Pons (tissue), 1 donor: ENCODE results near the gene DIS3L2.

Source experiments
- DNase-seq: peaks from one replicate; pipeline ENCODE4 v3.0.0-alpha.2; 2016; ENCODE audit warnings: low spot score

DIS3L2 gene

DNA sequence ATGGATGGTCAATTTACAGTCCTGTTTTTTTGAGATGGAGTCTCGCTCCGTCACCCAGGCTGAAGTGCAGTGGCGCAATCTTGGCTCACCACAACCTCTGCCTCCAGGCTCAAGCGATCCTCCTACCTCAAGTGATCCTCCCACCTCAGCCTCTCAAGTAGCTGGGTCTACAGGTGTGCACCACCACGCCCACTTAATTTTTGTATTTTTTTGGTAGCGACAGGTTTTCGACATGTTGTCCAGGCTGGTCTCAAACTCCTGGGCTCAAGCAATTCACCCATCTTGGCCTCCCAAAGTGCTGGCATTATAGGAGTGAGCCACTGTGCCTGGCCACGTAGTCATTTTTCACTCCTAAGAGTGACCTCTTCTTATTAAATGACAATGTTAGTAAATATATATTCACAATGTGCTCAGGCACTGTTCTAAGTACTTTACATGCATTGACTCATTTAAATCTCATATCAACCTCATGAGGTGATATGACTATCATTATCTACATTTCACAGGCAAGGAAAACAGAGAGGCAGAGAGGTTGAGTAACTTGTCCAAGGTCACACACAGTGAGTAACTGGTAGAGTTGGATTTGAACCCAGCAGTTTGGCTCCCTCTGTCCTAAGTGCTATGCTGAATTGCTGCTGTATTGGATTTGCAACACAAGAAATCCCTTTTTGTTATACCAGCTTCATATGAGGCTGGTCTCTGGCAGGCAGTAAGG lies 5.6 kb upstream of the DIS3L2 start:
- DNase-seq, result no peak

- DNase-seq, result no peak
Measured at GRCh38 chr2:231957913-231958763, 3.4 kb upstream of the DIS3L2 start.

DNA sequence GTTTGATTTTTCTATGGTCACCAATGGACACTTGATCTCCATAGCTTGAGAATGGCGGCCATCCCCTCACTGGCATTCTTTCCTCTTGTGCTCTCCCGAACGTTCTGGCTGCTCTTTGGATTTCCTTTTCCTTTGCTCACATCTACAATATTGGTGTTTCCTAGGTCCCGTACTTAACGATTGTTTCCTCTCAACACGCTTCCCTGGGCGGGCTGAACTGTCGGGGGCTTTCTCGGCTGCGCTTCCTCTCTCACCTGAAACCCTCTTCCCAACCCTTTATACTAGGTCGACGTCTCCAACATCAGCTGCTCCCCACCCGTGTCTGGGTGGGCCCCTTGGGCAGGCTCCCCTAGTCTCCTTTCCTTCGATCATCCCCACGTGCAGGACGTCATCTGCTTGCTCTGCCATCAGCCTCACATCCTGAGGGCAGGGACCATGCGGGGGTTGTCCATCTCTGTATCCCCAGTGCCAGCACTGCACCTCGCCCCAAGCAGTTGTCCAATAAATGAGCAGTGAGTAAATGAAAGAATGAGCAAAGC lies 634 bp upstream of the DIS3L2 start:
- DNase-seq, result no peak

DNA sequence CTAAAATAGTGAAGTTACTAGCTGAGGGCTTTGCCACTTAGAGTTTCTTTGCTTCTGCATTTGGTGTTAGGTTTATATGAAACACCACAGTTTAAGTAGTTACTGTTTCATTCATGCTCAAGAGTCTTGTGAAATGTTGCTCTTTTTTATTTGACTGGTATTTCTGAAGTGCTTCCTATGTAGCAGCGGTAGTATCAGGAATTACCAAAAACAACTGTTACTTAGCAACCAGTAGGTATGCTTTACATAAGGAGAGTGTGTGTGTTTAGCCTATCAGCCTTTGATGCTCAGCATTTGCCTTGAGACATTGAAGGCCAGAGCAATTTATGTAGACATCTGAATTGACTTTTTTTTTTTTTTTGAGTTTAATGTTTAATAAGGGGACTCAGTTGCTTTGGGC lies 3.6 kb downstream of the DIS3L2 start:
- no peak for DNase-seq

GRCh38 chr2:231966886-231967285 lies 5.4 kb downstream of the DIS3L2 start:
- DNase-seq, result no peak

GRCh38 chr2:231968820-231969219 lies 7.3 kb downstream of the DIS3L2 start:
- DNase-seq, result no peak

DNA sequence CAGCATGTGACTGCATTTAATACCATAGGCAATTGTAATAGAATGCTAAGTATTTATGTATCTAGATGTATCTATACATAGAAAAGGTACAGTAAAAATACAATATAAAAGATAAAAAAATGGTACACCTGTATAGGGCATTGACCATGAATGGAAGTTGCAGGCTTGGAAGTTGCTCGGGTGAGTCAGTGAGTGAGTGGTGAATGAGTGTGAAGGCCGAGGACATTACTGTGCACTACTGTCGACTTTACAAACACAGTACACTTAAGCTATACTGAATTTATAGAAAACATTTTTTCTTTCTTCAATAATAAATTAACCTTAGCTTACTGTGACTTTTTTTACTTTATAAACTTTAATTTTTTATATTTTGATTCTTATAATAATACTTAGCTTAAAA lies 8.9 kb downstream of the DIS3L2 start:
- no peak for DNase-seq

DNA sequence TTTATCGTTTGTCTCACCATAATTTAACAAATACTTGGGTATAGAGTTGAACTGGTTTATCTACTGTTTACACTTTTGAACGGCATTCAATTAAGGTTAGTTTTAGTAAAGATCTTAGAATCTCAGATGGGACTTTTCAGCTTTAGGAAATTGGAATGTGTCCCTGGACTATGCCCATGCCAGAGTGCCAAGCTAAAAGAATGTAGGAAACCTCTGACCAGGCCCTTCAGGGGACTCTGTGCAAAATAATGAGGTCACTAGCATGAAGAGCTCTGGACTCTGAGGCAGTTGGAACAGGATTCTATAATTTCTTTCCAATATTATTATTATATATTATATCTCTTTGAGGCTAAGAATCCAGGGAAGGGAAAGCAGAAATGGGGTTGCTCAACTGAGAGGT lies 13.5 kb downstream of the DIS3L2 start:
- DNase-seq, result no peak

DNA sequence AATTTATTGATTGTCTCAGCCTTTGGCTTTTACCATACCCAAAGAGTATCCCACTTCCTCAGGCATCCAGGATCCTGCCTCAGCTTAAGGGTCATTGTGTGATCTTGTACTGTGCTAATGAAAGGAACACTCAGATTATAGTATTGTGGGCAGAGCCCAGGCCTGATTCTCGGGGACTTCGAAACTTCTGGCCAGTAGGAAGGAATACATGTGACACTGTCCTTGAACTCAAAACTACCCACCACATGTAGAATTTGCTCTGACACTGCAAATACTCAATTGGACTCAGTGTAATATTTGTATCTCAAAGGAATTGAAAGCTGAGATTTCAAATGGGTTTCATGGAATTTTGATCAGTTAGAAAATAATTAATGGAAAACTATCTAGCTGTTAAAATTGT lies 15.9 kb downstream of the DIS3L2 start:
- no peak for DNase-seq

GRCh38 chr2:231984992-231985391 lies 23.5 kb downstream of the DIS3L2 start:
- no peak for DNase-seq

- no peak for DNase-seq
Measured at GRCh38 chr2:231985823-231986261, 24.3 kb downstream of the DIS3L2 start.

DNA sequence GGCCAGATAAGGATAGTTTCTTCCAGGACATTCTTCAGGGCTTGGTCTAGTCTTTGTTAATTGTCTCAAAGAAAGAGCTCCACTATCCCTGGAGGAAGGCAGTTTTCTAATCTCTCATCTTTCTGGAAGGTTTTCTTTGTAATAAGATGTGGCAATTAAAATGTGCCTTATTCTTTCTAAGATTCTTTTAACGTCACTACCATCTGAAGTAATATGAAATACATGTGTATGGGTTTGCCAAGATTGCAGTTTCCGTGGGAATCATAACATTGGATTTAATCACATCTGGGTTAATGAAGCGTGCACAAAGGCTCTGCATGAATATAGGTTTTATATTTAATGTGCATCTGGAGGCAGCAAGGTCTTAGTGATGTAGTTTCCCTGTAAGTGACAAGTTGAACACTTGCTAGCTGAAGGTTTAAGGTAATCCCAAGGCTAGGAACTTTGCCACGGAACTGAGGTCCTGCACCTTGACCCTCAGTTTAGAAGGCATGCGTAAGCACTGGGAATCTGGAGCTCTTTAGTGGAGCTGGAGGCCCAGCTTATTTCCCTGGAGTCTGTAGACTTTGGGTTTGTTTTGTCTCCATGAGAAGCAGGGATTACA lies 25.7 kb downstream of the DIS3L2 start:
- no peak for DNase-seq

GRCh38 chr2:231988179-231988866 lies 26.8 kb downstream of the DIS3L2 start:
- DNase-seq, result no peak

DNA sequence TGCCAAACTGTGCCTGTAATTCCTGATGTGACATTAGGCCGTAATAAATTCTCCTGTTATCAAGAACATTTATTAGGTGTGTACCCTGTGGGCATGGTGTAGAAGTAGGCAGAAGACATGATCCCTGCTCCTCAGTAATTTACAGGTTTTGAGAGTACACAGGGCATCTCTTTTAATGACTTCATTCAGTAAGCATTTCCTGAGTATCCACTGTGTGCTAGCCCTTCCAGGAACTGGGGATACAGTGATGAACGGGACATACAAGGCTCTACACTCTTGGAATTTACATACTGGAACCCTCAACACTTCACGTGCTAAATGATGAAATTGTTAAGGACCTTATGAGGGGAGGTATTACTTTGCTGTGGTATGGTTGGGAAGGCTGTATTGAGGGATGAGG lies 30.2 kb downstream of the DIS3L2 start:
- no peak for DNase-seq

- no peak for DNase-seq
Measured at GRCh38 chr2:231992888-231993287, 31.4 kb downstream of the DIS3L2 start.

DNA sequence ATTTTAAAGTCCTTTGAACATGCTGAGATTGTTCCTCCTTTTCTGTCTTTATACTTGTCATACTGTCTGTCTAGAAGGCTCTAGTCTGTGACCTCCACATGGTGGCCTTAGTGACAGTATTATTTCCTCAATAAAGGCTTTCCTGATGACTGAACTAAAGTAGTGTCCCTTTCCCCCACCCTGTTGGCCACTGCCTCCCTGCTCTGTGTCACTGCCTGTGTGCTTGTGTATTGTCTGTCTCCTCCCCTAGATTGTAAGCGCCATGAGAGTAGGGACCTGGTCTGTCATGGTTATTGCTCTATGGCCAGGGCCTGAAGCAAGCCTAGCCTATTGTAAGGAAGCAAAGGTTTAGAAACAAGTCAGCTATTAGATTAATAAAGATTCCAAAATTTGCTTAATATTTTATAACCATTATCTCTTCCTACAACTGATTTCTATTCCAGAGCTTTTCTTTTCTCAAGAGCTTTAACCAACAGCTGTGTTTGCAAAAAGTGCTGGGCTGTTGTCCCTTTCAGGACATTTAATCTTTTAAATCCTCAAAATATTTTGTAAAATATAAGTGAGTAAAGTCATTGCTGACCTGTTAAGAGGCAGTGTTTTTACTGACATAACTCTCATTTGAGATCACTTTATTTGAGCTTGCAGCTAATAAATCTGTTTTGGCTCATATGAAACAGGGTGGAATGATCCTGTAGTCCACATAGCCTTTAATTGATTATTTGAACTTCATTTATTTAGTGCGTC lies 35.5 kb downstream of the DIS3L2 start:
- no peak for DNase-seq

DNA sequence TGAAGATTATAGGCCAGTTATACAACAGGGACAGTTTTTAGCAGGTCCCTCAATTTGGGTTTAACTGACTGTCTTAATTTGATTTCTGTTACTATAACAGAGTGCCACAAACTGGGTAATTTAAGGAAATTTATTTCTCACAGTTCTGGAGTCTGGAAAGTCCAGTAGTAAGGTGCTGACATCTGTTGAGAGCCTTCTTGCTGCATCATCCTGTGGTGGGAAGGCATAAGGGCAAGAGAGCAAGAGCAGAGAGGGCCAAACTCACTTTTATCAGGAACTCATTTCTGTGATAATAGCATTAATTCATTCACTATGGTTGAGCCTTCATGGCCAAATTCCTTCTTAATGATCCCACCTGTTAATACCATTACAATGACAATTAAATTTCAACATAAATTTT lies 36.5 kb downstream of the DIS3L2 start:
- no peak for DNase-seq

GRCh38 chr2:232000439-232000838 lies 38.9 kb downstream of the DIS3L2 start:
- DNase-seq, result no peak

- no peak for DNase-seq
Measured at GRCh38 chr2:232001073-232001472, 39.6 kb downstream of the DIS3L2 start.

DNA sequence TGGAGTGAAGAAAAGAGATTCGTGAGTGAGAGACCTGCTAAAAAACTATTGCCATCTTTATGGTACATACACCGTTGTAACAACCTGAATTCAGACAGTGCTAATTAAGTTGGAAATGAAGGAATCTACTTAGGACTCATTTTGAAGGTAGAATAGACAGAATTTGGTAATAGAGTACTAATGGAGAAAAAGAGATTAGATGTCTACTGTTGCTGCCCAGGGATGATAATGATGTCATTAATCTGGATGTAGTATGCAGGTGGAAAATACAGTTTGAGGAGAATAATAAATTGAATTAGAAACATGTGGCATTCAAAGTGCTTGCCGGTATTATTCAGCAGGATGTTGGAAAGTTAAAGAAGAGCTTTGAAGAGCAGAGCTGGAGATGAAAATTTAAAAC lies 44.7 kb downstream of the DIS3L2 start:
- no peak for DNase-seq

GRCh38 chr2:232008907-232009638 lies 47.6 kb downstream of the DIS3L2 start:
- no peak for DNase-seq
